ENCODE data around the gene TRIM41. TPM values are rescaled to one million over a fixed set of nuclear protein-coding genes. Genes with fewer than 3 reads are reported as not detected.

Gene TRIM41
- total and polyA plus RNA-seq, 2 of the 13 experiments (the other 11 are each of a cell fraction or from before 2014, with no cell fraction given) = 10.2 to 16.7 TPM

DNA sequence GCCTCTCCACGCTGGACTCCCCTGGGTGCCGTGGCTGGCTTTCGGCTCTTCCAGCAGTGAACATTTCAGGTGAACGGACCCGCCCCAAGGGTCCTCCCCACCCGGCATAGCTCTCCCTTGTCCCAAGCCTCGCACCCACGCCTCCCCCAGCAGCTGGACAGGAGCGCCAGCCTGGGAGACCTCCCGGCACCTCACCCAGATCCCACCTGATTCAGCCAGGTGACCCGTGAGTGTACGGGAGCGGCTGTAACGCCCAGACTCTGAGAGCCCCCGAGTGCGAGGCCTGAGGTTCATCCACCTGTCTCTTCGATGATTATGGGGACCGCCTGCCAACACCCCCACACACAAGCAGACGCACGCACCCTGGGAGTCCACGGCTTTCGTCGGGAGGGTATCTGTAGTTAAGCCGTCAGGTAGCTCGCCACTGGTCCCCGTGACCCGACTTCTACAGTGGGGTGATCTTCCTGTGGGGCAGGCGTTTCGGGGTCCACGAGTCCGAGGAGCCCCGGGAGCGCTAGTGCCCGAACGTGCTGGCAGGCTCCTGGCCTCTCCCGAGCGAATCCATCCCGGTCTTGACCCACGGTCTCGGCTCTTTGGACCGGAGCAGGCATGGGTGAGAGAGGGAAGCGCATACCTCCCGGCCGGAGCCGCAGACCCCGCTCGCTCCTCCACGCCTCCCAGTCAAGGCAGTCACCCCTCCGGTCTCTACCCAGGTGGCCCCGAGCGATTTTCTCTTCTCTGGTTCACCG is 32.9 kb upstream of the TRIM41 start (continued):
- TF ChIP-seq, protein P1, sequence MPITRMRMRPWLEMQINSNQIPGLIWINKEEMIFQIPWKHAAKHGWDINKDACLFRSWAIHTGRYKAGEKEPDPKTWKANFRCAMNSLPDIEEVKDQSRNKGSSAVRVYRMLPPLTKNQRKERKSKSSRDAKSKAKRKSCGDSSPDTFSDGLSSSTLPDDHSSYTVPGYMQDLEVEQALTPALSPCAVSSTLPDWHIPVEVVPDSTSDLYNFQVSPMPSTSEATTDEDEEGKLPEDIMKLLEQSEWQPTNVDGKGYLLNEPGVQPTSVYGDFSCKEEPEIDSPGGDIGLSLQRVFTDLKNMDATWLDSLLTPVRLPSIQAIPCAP (CRISPR knock-in tag; IDR thresholded peaks at IDR 0.05; ENCODE audit: low read depth) = no peak
- TF ChIP-seq ZHX2 (IDR thresholded peaks at IDR 0.05; ENCODE audit: low read depth) (no peak), ZHX2 (CRISPR knock-in tag; IDR thresholded peaks at IDR 0.05; ENCODE audit: borderline replicate concordance) (no peak), HDAC1 (CRISPR knock-in tag; IDR thresholded peaks at IDR 0.05) (peak; percentile 38; the same call in 1 of the 2 replicates), ZNF121 (CRISPR knock-in tag; IDR thresholded peaks at IDR 0.05) (no peak), MAZ (IDR thresholded peaks at IDR 0.05; ENCODE audit: borderline replicate concordance, low read depth, low read length) (no peak), MAZ (CRISPR knock-in tag; IDR thresholded peaks at IDR 0.05; ENCODE audit: low read depth) (no peak), ZSCAN31 (CRISPR knock-in tag; IDR thresholded peaks at IDR 0.05; ENCODE audit: low read depth) (no peak), XRCC5 (optimal IDR thresholded peaks at IDR 0.05; ENCODE audit: low read length) (peak; percentile 3), SRY (CRISPR knock-in tag; IDR thresholded peaks at IDR 0.05) (0 out of 2 replicates have a peak, but pooled peaks have one; percentile 28), RXRB (CRISPR knock-in tag; IDR thresholded peaks at IDR 0.05; ENCODE audit: borderline replicate concordance) (no peak), SP140L (CRISPR knock-in tag; IDR thresholded peaks at IDR 0.05; ENCODE audit: borderline replicate concordance) (no peak), ATF7-NPFF (CRISPR knock-in tag; IDR thresholded peaks at IDR 0.05; ENCODE audit: low read depth) (no peak), PHB2 (IDR thresholded peaks at IDR 0.05; ENCODE audit: partially characterized antibody) (no peak), ZNF883 (CRISPR knock-in tag; IDR thresholded peaks at IDR 0.05; ENCODE audit: not compliant biosample characterization) (peak; percentile 39), SNAI1 (CRISPR knock-in tag; IDR thresholded peaks at IDR 0.05; ENCODE audit: borderline replicate concordance) (no peak), ELF3 (CRISPR knock-in tag; IDR thresholded peaks at IDR 0.05) (no peak), ZNF333 (CRISPR knock-in tag; IDR thresholded peaks at IDR 0.05; ENCODE audit: borderline replicate concordance) (no peak)
